GM12878 (cell line): ENCODE results near the gene GDF15. TPM values are rescaled to one million over a fixed set of nuclear protein-coding genes. Genes with fewer than 3 reads are reported as not detected.
A peak's percentile ranks its signal among the peaks of the same experiment; 100 is the strongest.

ENCODE experiments used
- ATF3 ChIP-seq: IDR thresholded peaks from 2 replicates; pipeline ENCODE4 v1.6.1; 2011; ENCODE audit warnings: low read depth, mild to moderate bottlenecking, low read length, moderate library complexity, borderline replicate concordance; ENCODE audit errors: extremely low read depth
- IKZF2 ChIP-seq, 2 experiments: fragments of 450-650 bp; IDR thresholded peaks; 2 replicates each; pipeline ENCODE4 v1.6.1; 2017; ENCODE audit warnings: mild to moderate bottlenecking in 2 of 2, moderate library complexity in 2 of 2
- MEF2A ChIP-seq: IDR thresholded peaks from 2 replicates; pipeline ENCODE4 v1.6.1; 2011; ENCODE audit warnings: low read depth, mild to moderate bottlenecking, low read length, moderate library complexity; ENCODE audit not compliant: insufficient read depth
- MEF2B ChIP-seq: fragments of 450-650 bp; IDR thresholded peaks from 2 replicates; pipeline ENCODE4 v1.6.1; 2018; ENCODE audit warnings: mild to moderate bottlenecking, moderate library complexity; ENCODE audit not compliant: partially characterized antibody, poor library complexity, severe bottlenecking
- MYC ChIP-seq: IDR thresholded peaks from 2 replicates; pipeline ENCODE4 v1.6.1; 2011; ENCODE audit warnings: mild to moderate bottlenecking, low read length, moderate library complexity, inconsistent platforms; ENCODE audit not compliant: insufficient read depth, insufficient replicate concordance, insufficient read length, severe bottlenecking
- PKNOX1 ChIP-seq: fragments of 450-650 bp; IDR thresholded peaks from 2 replicates; pipeline ENCODE4 v1.6.1; 2016; ENCODE audit warnings: mild to moderate bottlenecking
- PRDM15 ChIP-seq: fragments of 450-650 bp; formaldehyde crosslinking; IDR thresholded peaks from 2 replicates; pipeline ENCODE4 v1.4.0; 2020; ENCODE audit warnings: mild to moderate bottlenecking, moderate library complexity
- RUNX3 ChIP-seq: IDR thresholded peaks from 2 replicates; pipeline ENCODE4 v1.6.1; 2012; ENCODE audit warnings: low read length, inconsistent platforms
- STAT3 ChIP-seq: IDR thresholded peaks from 2 replicates; pipeline ENCODE4 v1.6.1; 2011; ENCODE audit warnings: low read depth, low read length, improper control_type of control experiment
- ZNF384 ChIP-seq: IDR thresholded peaks from 2 replicates; pipeline ENCODE4 v1.6.1; 2012; ENCODE audit warnings: low read depth, mild to moderate bottlenecking, low read length, improper control_type of control experiment, borderline replicate concordance
- polyA plus RNA-seq, 11 experiments: library from polyadenylated mRNA; depleted of rRNA in 4 of 11; unstranded in 6 of 11; stranded (reverse) in 5 of 11; fragments of >200 nt; fragmentation: Nextera tagmentation in 4 of 11; fragmentation: Illumina TruSeq in 1 of 11; extraction: Ambion mirVana in 4 of 11; extraction: Trizol in 1 of 11; gene quantifications; 1 replicate in 1 of 11; 2 replicates in 10 of 11; pipeline versions ENCODE4 v1.2.1 to v1.2.3, GENCODE V29; 2011 to 2016; ENCODE audit warnings: inconsistent platforms in 2 of 11, missing spikeins in 2 of 11, low read depth in 1 of 11
- total RNA-seq, 4 experiments: library from RNA; depleted of rRNA in 3 of 4; stranded (reverse); fragments of >200 nt in 3 of 4; fragmentation: Illumina TruSeq in 1 of 4; extraction: Trizol in 1 of 4; gene quantifications; 2 replicates each; pipeline versions ENCODE4 v1.2.1 to v1.2.3, GENCODE V29; 2013 to 2021
- TF ChIP-seq, protein P1 (sequence below): IDR thresholded peaks from 2 replicates; pipeline ENCODE4 v1.6.1; 2011; ENCODE audit warnings: borderline replicate concordance, low read depth, mild to moderate bottlenecking, moderate library complexity, low read length; ENCODE audit not compliant: insufficient read depth, poor library complexity, severe bottlenecking
- TF ChIP-seq, protein P2 (sequence below): IDR thresholded peaks from 2 replicates; pipeline ENCODE4 v1.6.1; 2012; ENCODE audit warnings: improper control_type of control experiment, low read depth, low read length; ENCODE audit not compliant: insufficient replicate concordance

The GDF15 gene
- total and polyA plus RNA-seq, 10 of the 15 experiments (the other 5 are each of a cell fraction or from before 2014, with no cell fraction given) = 0.11 to 3.6 (median 1.6) TPM; not detected in 1

- TF ChIP-seq MEF2B = peak; percentile 84
- TF ChIP-seq ZNF384 = no peak
- peak; percentile 79; the same call in 1 of the 2 replicates for TF ChIP-seq ATF3
- TF ChIP-seq RUNX3 = peak; percentile 96
- TF ChIP-seq, protein P1, sequence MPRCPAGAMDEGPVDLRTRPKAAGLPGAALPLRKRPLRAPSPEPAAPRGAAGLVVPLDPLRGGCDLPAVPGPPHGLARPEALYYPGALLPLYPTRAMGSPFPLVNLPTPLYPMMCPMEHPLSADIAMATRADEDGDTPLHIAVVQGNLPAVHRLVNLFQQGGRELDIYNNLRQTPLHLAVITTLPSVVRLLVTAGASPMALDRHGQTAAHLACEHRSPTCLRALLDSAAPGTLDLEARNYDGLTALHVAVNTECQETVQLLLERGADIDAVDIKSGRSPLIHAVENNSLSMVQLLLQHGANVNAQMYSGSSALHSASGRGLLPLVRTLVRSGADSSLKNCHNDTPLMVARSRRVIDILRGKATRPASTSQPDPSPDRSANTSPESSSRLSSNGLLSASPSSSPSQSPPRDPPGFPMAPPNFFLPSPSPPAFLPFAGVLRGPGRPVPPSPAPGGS = peak; percentile 80
- TF ChIP-seq PKNOX1 = peak; percentile 67
- TF ChIP-seq PRDM15 (CRISPR knock-in tag) = 0 out of 2 replicates have a peak, but pooled peaks have one; percentile 44
- TF ChIP-seq MEF2A = 0 out of 2 replicates have a peak, but pooled peaks have one; percentile 28
- 0 out of 2 replicates have a peak, but pooled peaks have one; percentile 42 for TF ChIP-seq STAT3
- TF ChIP-seq, protein P2, sequence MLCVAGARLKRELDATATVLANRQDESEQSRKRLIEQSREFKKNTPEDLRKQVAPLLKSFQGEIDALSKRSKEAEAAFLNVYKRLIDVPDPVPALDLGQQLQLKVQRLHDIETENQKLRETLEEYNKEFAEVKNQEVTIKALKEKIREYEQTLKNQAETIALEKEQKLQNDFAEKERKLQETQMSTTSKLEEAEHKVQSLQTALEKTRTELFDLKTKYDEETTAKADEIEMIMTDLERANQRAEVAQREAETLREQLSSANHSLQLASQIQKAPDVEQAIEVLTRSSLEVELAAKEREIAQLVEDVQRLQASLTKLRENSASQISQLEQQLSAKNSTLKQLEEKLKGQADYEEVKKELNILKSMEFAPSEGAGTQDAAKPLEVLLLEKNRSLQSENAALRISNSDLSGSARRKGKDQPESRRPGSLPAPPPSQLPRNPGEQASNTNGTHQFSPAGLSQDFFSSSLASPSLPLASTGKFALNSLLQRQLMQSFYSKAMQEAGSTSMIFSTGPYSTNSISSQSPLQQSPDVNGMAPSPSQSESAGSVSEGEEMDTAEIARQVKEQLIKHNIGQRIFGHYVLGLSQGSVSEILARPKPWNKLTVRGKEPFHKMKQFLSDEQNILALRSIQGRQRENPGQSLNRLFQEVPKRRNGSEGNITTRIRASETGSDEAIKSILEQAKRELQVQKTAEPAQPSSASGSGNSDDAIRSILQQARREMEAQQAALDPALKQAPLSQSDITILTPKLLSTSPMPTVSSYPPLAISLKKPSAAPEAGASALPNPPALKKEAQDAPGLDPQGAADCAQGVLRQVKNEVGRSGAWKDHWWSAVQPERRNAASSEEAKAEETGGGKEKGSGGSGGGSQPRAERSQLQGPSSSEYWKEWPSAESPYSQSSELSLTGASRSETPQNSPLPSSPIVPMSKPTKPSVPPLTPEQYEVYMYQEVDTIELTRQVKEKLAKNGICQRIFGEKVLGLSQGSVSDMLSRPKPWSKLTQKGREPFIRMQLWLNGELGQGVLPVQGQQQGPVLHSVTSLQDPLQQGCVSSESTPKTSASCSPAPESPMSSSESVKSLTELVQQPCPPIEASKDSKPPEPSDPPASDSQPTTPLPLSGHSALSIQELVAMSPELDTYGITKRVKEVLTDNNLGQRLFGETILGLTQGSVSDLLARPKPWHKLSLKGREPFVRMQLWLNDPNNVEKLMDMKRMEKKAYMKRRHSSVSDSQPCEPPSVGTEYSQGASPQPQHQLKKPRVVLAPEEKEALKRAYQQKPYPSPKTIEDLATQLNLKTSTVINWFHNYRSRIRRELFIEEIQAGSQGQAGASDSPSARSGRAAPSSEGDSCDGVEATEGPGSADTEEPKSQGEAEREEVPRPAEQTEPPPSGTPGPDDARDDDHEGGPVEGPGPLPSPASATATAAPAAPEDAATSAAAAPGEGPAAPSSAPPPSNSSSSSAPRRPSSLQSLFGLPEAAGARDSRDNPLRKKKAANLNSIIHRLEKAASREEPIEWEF = peak; percentile 69
- TF ChIP-seq IKZF2 (IDR thresholded peaks at IDR 0.05) = peak in 1 of 2 experiments; percentile 70
- peak; percentile 54 for TF ChIP-seq MYC
Observed at GRCh38 chr19:18373892-18374629, 11.9 kb upstream of the GDF15 start (continued).
